GM21390 (cell line): ENCODE measurements around the gene SEMA4F.

Experiments used
- ATAC-seq: cut with Tn5 transposase; IDR thresholded peaks from one replicate; pipeline ENCODE4 v1.9.1; 2021; ENCODE audit not compliant: unreplicated experiment

Gene SEMA4F

DNA sequence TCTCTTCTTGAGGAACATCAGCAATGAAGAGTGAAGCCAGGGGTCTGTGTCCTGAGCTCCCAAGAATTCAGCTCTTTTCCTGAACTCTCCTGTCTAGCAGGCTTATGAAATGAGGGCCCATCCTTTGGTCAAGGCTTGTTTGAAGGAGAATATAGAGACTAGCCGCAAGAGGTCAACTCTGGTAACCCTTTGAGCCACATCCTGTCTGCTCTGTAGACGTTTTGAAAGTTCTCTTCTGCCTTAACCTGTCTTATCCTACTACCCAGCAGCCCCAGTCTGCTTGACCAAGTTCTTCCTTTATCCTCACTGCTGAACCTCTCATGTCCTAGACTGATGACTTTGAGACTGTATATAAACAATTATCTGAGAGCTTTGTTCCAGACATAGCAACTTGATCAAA lies 5.4 kb downstream of the SEMA4F start:
- ATAC-seq, result no peak

DNA sequence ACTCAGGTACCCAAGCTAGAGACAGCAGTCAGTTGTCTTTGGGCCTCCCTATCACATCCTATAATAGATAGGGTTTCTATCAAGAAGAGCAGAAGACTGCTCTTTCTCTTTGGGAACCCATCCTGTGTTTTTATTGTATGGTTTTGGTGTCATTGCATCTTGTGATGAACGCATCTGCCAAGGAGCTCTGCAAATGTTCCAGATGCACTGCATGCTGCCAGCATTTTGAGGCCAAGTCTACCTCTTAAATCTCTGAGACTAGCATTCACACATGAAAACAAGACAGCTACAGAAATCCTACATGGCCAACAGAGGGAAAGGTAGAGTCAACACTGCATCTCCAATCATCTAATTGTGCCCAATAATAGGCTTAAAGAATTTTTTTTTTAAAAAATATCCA lies 14.0 kb downstream of the SEMA4F start:
- ATAC-seq, result no peak

DNA sequence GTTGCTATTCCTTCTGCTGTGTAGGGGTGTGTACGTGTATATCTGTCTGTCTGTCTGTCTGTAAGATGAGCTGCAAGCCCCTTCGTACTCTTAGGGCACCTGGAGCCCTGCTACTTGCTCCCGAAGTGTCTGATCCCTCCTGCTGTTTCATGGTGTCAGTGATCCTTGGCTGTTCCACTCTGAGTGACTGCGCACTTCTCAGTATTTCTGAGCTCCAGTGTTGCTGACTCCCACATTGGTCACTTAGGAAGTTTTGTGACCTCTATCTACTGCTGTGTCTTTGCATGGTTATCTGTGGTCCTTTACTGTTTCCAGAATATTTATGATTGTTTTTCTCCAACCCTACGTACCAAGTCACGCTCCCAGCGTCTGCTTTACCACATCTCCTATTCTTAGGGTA lies 16.2 kb downstream of the SEMA4F start:
- no peak for ATAC-seq

DNA sequence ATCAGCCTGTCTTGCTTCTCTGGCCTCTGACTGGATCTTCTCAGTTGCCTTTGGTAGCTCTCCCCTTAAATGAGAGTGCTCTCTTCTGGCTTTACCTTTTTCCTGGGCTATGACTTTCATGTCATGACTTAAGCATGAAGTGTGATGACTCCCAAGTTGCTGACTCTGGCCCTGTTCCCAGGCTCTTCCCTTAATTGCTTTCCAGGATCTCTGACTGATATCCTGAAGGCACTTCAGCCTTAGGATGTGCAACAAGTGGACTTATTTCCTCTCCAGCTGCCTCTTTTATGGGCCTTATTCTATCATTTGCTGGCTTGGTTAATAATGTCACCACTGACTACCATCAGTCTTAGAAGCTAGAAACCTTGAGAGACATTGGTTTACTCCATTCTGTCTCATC lies 17.4 kb downstream of the SEMA4F start:
- no peak for ATAC-seq

DNA sequence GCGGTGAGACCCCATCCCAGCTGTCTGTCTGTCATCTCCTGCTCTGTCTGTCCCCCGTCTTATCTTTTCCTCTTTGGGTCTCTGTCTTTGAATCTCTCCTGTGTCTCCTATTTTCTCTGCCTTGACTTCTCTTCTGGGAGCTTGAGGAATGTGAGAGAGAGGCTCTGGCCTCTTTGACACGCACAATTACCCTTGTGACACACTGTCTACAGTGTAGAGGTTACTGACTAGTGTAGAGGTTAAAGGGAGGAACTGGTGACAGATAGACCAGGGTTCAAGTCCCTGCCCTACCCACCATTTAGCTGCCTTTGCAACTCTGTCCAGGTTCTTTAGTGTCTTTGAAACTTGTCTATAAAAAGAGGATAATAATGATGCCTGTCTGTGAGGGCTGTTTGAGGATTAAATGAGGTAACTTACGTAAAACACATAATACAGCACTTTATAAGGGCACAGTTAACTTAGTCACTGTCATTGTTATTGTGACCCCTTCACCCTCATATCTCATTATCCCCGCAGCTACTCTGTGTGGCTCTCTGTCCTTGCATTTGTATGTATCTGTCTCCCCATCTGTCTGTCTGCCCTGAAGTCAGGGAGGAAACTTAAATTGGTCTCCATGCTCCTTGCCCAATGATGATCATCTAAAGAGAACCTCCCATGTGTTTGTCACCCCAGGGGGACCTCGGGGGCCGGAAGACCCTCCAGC lies 19.9 kb downstream of the SEMA4F start:
- no peak for ATAC-seq

DNA sequence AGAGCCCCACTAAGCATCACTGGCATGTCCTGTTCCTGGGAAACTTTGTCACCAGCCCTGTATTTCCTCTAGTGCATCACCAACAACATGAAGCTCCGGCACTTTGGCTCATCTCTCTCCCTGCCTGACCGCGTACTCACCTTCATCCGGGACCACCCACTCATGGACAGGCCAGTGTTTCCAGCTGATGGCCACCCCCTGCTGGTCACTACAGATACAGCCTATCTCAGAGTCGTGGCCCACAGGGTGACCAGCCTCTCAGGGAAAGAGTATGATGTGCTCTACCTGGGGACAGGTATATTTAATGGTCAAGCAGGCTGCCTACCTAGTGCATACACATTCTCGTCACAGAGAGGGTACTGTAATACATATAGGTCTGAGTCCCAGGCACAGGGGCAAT lies 21.0 kb downstream of the SEMA4F start:
- no peak for ATAC-seq

DNA sequence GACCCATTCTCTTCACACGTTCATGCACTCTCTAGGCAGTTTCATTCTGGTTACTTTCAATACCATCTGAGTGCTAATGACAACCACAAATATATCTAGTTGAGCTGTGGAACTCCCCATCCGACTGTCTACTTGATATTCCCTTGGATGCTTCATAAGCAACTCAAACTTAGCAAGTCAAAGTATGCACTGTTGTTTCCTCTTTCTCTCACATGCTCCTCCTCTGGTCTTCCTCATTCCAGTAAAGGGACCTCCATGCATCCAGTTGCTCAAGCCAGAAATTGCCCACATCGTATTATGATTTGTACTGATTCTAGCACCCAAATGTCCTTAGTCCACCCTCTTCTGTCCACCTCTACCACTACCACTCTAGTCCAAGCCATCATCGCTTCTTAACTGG lies 22.3 kb downstream of the SEMA4F start:
- ATAC-seq, result no peak

DNA sequence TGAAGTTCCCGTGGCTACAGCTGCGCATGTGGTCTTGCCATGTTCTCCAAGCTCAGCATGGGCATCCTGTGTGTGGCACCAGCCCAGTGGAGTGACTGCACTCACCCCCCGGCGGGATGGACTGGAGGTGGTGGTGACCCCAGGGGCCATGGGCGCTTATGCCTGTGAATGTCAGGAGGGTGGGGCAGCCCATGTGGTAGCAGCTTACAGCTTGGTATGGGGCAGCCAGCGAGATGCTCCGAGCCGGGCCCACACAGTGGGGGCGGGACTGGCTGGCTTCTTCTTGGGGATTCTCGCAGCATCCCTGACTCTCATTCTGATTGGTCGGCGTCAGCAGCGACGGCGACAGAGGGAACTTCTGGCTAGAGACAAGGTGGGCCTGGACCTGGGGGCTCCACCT lies 25.6 kb downstream of the SEMA4F start:
- no peak for ATAC-seq

DNA sequence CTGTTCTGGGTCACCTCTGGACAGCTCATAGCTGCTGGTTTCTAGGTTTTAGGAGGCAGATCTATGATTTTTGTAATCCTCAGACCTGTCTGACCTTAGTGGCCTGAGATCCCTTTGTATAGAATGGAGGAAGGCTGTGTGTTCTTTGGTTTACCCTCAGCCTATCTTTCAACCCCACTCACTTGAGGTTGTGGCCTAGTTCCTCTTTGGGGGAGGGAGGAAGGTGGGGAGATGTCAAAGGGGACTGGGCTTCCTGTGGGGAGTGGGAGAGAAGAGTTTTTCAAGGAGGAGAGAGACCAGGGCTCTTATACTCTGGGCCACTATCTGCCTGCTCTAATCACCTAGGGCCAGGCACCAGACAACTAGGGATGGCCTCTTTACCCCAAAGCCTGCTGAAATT lies 28.5 kb downstream of the SEMA4F start:
- ATAC-seq, result no peak

DNA sequence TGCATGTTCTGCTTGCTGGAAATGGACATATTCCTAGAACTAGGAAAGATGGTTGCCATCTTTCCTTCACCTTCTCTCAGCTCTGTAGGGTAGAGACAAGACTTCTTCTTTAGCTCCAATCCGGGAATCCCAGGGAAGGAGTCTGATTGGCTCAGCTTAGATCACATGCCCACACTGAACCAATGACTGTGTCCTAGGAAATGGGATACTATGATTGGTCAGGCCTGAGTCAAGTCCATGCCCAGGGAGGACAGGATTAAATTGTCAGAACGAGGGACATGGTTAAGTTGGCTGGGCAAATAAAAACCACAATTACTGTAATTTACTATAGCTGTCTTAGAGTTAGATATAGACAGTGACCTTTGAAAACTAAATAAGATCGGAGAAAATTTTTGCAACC lies 31.4 kb downstream of the SEMA4F start:
- ATAC-seq, result no peak

DNA sequence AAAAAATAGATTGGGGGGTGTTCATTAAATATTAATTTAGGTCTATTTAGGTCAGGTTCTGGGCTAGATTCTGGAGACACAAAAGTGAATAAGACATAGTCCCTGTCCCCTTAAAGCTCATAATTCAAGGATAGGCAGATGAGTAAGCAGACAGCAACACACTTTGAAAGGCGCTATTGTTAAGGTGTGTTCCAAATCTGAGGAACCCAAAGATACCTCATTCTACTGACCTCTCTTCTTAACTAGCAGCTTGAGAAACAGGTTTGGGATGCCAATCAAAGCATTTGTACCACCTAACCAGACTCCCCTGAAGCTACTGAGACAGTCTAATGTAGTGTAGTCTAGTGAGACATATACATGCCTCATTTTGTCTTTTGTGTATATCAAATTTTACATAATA lies 34.8 kb downstream of the SEMA4F start:
- ATAC-seq, result no peak

DNA sequence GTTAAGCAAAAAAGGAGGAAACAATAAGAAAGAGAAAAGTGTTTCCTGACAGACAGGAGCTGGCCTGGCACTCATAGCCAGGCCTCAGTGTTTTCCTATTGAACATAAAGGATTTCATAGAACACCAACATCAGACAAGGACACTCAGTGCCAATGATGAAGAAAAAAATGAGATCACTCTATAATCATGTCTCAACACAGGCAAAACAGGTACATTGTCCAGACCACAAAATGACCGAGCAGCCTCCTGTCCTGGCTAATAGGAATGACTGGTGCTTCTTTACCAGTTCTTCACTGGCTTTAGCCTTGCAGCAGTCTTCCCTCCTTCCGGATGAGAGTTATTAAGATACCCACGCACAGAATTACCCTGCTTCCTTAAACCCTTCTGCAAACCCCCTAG lies 35.6 kb downstream of the SEMA4F start:
- no peak for ATAC-seq

DNA sequence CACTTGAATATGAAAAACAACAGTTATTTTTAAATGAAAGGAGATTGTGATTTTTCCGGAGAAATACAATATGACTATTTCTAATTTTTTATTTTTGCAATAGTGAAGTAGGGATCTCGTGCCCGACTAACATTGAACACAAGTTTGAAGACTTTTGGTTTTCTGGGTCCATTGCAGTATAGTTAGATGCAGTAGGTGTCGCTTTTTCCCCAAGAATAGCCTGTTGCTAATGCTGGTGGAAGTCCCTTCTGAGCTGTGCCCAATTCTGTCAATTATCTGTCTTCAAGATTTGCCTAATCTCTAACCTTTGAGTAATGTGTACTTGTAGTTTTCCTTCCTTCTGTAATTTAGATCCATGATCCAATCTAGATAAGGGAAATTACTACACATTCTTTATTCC lies 36.5 kb downstream of the SEMA4F start:
- ATAC-seq, result peak; percentile 70

DNA sequence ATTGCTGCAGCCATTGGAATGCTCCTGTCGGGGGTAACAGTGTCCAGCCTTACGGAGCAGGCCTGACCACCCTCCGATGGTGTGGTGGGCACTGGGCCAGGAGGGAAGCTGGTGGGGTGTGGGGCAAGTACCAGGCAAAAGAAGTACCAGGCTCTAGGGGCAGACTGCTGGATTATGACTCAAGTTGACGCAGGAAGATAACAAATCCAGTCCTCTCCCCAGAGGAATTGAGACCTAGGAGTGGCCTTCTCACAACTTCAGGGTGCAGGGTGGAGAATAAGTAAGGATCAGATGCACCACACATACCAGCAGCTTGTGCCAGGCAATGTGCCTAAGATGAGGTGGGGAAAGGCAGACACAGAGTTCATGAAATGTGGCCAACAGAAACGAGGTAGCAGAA lies 37.9 kb downstream of the SEMA4F start:
- no peak for ATAC-seq

DNA sequence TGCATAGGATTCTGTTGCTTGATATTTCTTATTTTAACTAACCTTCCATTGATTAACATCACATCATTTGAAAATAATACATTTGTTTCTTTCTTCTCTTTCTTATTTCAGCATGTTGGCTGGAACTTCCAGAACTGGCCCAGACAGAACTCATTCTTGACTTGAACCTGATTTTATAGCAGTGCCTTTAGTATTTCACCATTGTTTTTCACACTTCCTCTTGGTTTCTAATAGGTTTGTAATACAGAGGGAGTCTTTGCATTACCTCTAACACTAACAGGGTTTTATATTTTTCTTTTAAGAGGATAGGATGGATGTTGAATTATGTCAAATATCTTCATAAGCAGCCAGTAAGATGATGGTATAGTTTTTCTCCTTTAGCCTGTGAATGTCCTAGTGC lies 39.2 kb downstream of the SEMA4F start:
- ATAC-seq, result no peak

DNA sequence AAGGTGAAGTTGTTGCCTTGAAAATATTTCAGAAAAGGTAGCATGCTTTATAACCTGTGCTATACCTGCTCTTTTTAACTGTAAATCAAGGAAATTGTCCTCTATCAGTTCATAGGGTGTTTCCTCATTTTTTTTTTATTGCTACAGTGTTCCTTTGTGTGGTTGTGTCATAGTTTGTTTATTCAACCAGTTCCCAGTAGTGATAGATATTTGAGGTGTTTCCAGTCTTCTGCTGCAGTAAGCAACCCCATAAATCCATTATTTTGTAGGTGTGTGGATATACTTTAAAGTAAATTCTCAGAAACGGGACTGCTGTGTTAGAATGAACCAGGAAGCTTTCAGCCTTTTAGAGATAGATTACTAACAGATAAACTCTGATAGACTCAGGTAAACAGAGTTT lies 39.6 kb downstream of the SEMA4F start:
- ATAC-seq, result no peak

DNA sequence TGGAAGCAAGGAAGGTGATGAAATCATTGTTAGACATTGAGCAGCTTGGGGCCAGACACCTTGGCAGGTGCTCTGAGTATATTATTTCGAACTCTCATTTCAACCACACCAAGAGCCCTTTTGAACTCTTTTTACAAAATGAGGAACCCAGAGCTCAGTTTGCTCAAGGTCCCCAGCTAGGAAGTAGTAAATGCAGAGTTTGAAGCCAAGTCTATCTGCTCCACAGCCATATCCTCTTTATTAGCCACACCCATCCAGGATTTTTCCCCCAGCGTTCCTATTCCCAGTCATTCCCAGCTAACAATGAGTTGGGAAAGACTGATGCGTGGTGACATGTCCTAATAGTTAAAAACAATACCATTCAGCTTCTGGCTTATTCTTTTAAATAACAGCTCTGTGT lies 40.2 kb downstream of the SEMA4F start:
- ATAC-seq, result no peak

DNA sequence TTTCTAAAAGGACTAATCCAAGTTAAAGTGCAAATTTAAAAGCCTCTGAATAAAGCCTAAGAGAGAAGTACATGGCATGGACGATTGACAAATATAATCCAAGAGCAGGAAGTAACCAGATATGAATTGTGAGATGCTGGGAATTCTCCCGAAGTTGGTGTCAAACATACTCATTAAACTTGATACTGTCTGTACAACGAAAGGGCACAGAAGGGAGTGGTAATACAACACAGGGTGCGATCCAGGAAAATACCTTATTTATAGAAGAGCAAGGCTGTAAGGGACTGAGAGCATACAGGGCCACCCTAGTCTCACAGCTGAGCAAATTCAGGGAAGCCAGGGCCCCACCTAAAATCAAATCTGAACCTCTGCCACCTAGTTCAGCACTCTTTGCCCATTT lies 41.6 kb downstream of the SEMA4F start:
- ATAC-seq, result no peak

DNA sequence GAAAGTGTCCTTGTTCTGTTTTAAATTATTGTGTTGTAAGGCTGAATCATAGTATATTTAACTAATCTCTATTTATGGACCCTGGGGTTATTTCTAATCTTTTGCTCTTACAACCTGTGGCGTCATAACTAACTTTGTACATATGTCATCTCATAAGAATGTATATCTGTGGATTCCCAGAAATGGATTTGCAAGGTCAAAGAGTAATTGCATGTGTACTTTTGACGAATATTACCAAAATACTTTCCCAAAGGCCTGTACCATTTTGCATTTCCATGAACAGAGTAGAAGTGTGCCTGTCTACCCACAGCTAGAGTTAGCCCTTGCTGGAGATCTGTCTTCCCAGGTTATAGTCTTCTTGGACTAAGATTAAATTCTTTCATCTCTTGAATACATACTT lies 42.8 kb downstream of the SEMA4F start:
- ATAC-seq, result no peak

DNA sequence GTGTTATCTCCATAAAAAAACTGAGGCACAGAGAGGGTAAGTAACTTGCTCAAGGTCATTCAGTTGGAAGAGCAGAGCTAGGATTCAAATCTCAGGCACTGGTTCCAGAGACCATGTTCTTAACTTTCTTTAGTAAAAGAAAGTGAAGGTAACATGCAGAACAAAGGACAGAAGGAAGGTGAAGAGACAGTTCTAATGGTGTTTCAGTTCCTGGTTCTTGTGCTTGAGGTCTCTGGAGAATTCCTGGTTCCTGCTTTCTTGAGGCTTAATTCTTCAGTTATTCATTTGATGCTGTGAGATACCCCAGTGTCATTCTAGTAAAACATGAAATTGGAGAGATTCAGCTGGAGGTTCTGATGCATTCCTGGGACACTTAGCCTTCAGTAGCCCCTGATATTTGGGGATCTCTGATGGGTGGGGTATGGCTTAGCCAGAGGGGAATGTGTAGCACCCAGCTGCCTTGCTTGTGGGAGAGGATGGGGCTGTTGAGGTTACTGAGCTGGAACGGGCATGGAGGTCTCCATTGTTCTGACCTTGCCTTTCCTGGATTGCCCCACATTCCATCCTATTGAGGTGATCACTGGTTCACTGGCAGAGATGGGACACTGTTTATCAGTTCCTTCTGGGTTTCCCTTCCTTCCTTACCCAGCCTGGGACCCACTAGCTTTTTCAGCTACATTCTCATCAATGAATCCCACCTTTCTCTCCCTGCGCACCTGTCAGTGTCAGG lies 46.8 kb downstream of the SEMA4F start:
- ATAC-seq, result no peak

DNA sequence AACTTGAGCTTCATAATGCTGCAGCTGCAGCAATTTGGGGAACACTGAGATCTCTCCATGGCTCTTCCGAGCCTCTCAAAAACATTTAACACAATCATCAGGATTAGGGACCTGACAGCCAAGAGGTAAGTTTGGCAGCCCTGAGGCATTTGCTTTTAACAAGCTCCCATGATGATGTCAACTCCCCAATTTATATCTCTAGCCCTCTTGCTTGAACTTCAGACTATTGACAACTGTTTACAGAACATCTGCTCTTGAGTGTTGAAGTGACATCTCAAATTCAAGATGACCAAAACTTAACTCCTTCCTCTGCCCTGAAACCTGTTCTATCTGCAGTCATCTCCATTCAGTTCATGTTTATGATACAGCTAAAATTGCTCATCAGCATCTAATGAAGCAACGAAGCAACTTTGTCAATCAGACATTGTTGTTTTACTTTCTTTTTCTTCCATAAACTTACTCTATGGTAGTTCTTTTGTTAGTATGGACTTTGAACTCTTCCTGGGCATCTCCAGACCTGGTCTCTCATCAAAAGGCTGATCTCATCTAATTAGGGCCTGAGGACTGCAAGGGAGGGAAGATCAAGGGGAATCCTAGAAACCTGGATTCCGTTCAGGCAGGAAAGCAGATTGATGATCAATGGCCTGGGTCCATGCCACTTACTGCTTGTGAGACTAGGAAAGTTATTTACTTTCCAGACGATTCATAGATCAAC lies 48.1 kb downstream of the SEMA4F start:
- ATAC-seq, result no peak

DNA sequence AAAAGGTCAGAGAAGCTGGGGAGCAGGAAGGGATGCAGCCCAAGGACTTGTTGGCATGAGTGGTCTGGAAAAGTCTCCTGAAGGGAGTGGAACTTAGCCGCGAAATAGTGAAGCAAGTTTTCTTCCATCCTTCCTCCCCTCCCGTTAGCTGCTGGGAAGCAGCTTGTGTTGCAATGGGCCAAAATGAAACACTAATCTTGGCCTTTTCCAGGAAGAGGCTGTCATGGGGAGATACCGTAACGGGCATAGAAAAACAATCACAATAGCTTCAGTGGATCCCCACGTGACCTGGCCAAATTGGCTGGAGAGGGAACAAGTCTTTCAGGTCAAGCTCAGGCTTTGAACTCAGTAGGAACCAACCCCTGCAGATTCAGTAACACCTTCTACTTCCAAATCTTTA lies 49.3 kb downstream of the SEMA4F start:
- no peak for ATAC-seq
